H1 (cell line): ENCODE data around the gene NBPF6. TPM values are rescaled to one million over a fixed set of nuclear protein-coding genes. Genes with fewer than 3 reads are reported as not detected.

Source experiments
- CTCF ChIA-PET: fragments of 300-600 bp; sonication (Branson Sonifier 250); formaldehyde crosslinking; loops from one replicate; lab custom pipeline; 2021; ENCODE audit not compliant: partially characterized antibody; lab: Charles Lee
- POLR2A ChIA-PET: fragments of 300-600 bp; sonication (Branson Sonifier 250); formaldehyde crosslinking; loops from one replicate; lab custom pipeline; 2021; ENCODE audit warnings: inconsistent platforms; ENCODE audit not compliant: partially characterized antibody; lab: Charles Lee
- DNase-seq, 2 experiments: peaks; one replicate each; pipeline versions ENCODE4 v3.0.0 to v3.0.0-alpha.2; 2010 to 2022; ENCODE audit warnings: low spot score in 2 of 2, low read depth in 1 of 2, mixed read lengths in 1 of 2
- FAIRE-seq: peaks from 2 replicates; lab custom pipeline; 2011; peaks lifted over from hg19 to GRCh38; lab: Jason Lieb, UNC
- H2AFZ ChIP-seq: 2 replicates; pipeline ENCODE4 v1.8.1; 2012; ENCODE audit warnings: low read length, inconsistent platforms
- H2AK5ac ChIP-seq: 2 replicates; pipeline ENCODE4 v1.6.1; 2013; ENCODE audit warnings: low read depth, low read length
- H2BK120ac ChIP-seq: replicated peaks from 2 replicates; pipeline ENCODE3; 2013; ENCODE audit warnings: low read depth, low read length, inconsistent platforms
- H2BK12ac ChIP-seq: 2 replicates; pipeline ENCODE4 v1.6.1; 2013; ENCODE audit warnings: low read depth, low read length
- H2BK15ac ChIP-seq: 2 replicates; pipeline ENCODE4 v1.6.1; 2013; ENCODE audit warnings: low read length
- H2BK20ac ChIP-seq: 2 replicates; pipeline ENCODE4 v1.6.1; 2013; ENCODE audit warnings: low read length
- H2BK5ac ChIP-seq: 2 replicates; pipeline ENCODE4 v1.6.1; 2013; ENCODE audit warnings: low read depth, low read length
- H3K14ac ChIP-seq: 2 replicates; pipeline ENCODE4 v1.6.1; 2013; ENCODE audit warnings: inconsistent platforms; ENCODE audit not compliant: insufficient read length
- H3K18ac ChIP-seq: 2 replicates; pipeline ENCODE4 v1.6.1; 2013; ENCODE audit warnings: low read length; ENCODE audit errors: extremely low read depth
- H3K23ac ChIP-seq: 2 replicates; pipeline ENCODE4 v1.6.1; 2013; ENCODE audit warnings: inconsistent platforms; ENCODE audit not compliant: insufficient read length
- H3K23me2 ChIP-seq: 2 replicates; pipeline ENCODE4 v1.6.1; 2013; ENCODE audit warnings: low read depth, low read length
- H3K27ac ChIP-seq: 2 replicates; pipeline ENCODE4 v1.6.1; 2011; ENCODE audit warnings: low read depth, low read length, inconsistent platforms
- H3K27me3 ChIP-seq, 4 experiments: replicated peaks in 1 of 4; 1 replicate in 1 of 4; 2 replicates in 3 of 4; pipeline versions ENCODE4 v1.6.1 to v1.8.1; 2011 to 2013; ENCODE audit warnings: low read length in 3 of 4, mild to moderate bottlenecking in 3 of 4, inconsistent platforms in 2 of 4, mixed read lengths in 2 of 4, moderate library complexity in 1 of 4; ENCODE audit not compliant: control insufficient read depth in 3 of 4, insufficient read depth in 3 of 4; ENCODE audit errors: extremely low read depth in 1 of 4
- H3K36me3 ChIP-seq, 4 experiments: 2 replicates each; pipeline versions ENCODE4 v1.6.1 to v1.8.1; 2011 to 2013; ENCODE audit warnings: mild to moderate bottlenecking in 4 of 4, low read length in 3 of 4, moderate library complexity in 2 of 4, control low read depth in 1 of 4, inconsistent platforms in 1 of 4; ENCODE audit not compliant: insufficient read depth in 4 of 4, control insufficient read depth in 2 of 4
- H3K4ac ChIP-seq: replicated peaks from 2 replicates; pipeline ENCODE3; 2013; ENCODE audit warnings: low read length, low read depth, mixed read lengths, inconsistent platforms; ENCODE audit not compliant: insufficient read length
- H3K4me1 ChIP-seq, 4 experiments: replicated peaks in 1 of 4; 1 replicate in 1 of 4; 2 replicates in 3 of 4; pipeline versions ENCODE4 v1.6.1 to v1.8.1; 2011 to 2013; ENCODE audit warnings: low read length in 3 of 4, inconsistent platforms in 2 of 4, mixed read lengths in 1 of 4; ENCODE audit not compliant: insufficient read depth in 4 of 4, control insufficient read depth in 3 of 4
- H3K4me2 ChIP-seq, 2 experiments: 2 replicates each; pipeline versions ENCODE4 v1.6.1 to v1.8.1; 2011 to 2013; ENCODE audit warnings: low read depth in 2 of 2, low read length in 2 of 2, control low read depth in 1 of 2, inconsistent platforms in 1 of 2, mild to moderate bottlenecking in 1 of 2; ENCODE audit not compliant: insufficient read depth in 1 of 2
- H3K4me3 ChIP-seq, 4 experiments: fragments of 200-600, 300-600 bp in 1 of 4; sonication (generic), shearing (Covaris generic), sonication (Bioruptor Twin) in 1 of 4; 2 replicates each; pipeline versions ENCODE4 v1.5.1 to v1.8.1; 2011 to 2016; ENCODE audit warnings: low read length in 4 of 4, low read depth in 3 of 4, control low read depth in 2 of 4, inconsistent platforms in 2 of 4, mild to moderate bottlenecking in 2 of 4, mixed read lengths in 1 of 4, moderate library complexity in 1 of 4; ENCODE audit not compliant: insufficient read depth in 2 of 4; ENCODE audit errors: extremely low read depth in 1 of 4
- H3K56ac ChIP-seq: replicated peaks from 2 replicates; pipeline ENCODE3; 2013; ENCODE audit warnings: low read depth, mild to moderate bottlenecking, mixed read lengths, low read length, inconsistent platforms; ENCODE audit not compliant: insufficient read length
- H3K79me1 ChIP-seq: 2 replicates; pipeline ENCODE4 v1.6.1; 2013; ENCODE audit warnings: low read depth, low read length, control low read depth
- H3K79me2 ChIP-seq, 2 experiments: 2 replicates each; pipeline versions ENCODE4 v1.6.1 to v1.8.1; 2012 to 2013; ENCODE audit warnings: low read length in 2 of 2, mild to moderate bottlenecking in 2 of 2, inconsistent platforms in 1 of 2; ENCODE audit not compliant: insufficient read depth in 2 of 2, control insufficient read depth in 1 of 2
- H3K9ac ChIP-seq, 4 experiments: replicated peaks in 1 of 4; 1 replicate in 1 of 4; 2 replicates in 3 of 4; pipeline versions ENCODE4 v1.6.1 to v1.8.1; 2011 to 2013; ENCODE audit warnings: low read depth in 3 of 4, low read length in 3 of 4, control low read depth in 2 of 4, mild to moderate bottlenecking in 2 of 4, moderate library complexity in 2 of 4, inconsistent platforms in 1 of 4; ENCODE audit errors: extremely low read depth in 1 of 4
- H3K9me3 ChIP-seq, 2 experiments: 2 replicates each; pipeline versions ENCODE4 v1.6.1 to v1.8.1; 2012 to 2013; ENCODE audit warnings: mild to moderate bottlenecking in 2 of 2, moderate library complexity in 2 of 2, control low read depth in 1 of 2, inconsistent platforms in 1 of 2, low read depth in 1 of 2, low read length in 1 of 2, mixed read lengths in 1 of 2; ENCODE audit not compliant: insufficient read depth in 2 of 2
- H4K20me1 ChIP-seq, 2 experiments: replicated peaks in 1 of 2; 2 replicates each; pipeline versions ENCODE3 to v1.8.1; 2011 to 2013; ENCODE audit warnings: inconsistent platforms in 2 of 2, low read length in 2 of 2, mild to moderate bottlenecking in 1 of 2; ENCODE audit not compliant: insufficient read depth in 2 of 2, control insufficient read depth in 1 of 2
- H4K5ac ChIP-seq: 2 replicates; pipeline ENCODE4 v1.6.1; 2013; ENCODE audit warnings: low read length, low read depth, mixed read lengths, inconsistent platforms; ENCODE audit not compliant: insufficient read length
- H4K8ac ChIP-seq: 2 replicates; pipeline ENCODE4 v1.8.0; 2013; ENCODE audit warnings: mild to moderate bottlenecking, moderate library complexity, low read length, inconsistent platforms; ENCODE audit not compliant: insufficient read depth; ENCODE audit errors: extremely low read depth
- H4K91ac ChIP-seq: replicated peaks from 2 replicates; pipeline ENCODE3; 2013; ENCODE audit warnings: low read length, mixed read lengths, inconsistent platforms; ENCODE audit not compliant: insufficient read length
- ATF2 ChIP-seq: IDR thresholded peaks from 2 replicates; pipeline ENCODE4 v1.6.1; 2012; ENCODE audit warnings: low read length, inconsistent platforms
- CBX5 ChIP-seq: fragments of 300-800, 300-1000 bp; sonication (generic); IDR thresholded peaks from 2 replicates; pipeline ENCODE4 v1.7.1; 2016; ENCODE audit warnings: antibody characterized with exemption, low read length, low read depth
- E2F6 ChIP-seq: IDR thresholded peaks from 2 replicates; pipeline ENCODE4 v1.6.1; 2012; ENCODE audit warnings: inconsistent platforms
- SP2 ChIP-seq: IDR thresholded peaks from 2 replicates; pipeline ENCODE4 v1.6.1; 2012; ENCODE audit warnings: mild to moderate bottlenecking, low read length, inconsistent platforms
- ZNF274 ChIP-seq: IDR thresholded peaks from 2 replicates; pipeline ENCODE4 v1.7.0; 2012; ENCODE audit warnings: low read length, borderline replicate concordance; ENCODE audit errors: extremely low read depth
- WGBS, 2 experiments: shearing (Covaris generic) in 1 of 2; methylation state at CpG; one replicate each; pipeline versions ENCODE4 v1.1.6 to v1.1.7; 2013 to 2015; ENCODE audit warnings: low lambda C conversion rate in 2 of 2, mixed read lengths in 2 of 2, inconsistent platforms in 1 of 2, low coverage in 1 of 2, missing lambda C conversion rate in 1 of 2; ENCODE audit not compliant: insufficient replicate concordance in 2 of 2, insufficient coverage in 1 of 2, insufficient read length in 1 of 2; ENCODE audit errors: extremely low coverage in 1 of 2, missing lambda C conversion rate in 1 of 2; 5-methylcytosine and 5-hydroxymethylcytosine counted together
- polyA plus RNA-seq, 7 experiments: library from polyadenylated mRNA; depleted of rRNA in 3 of 7; stranded (reverse) in 5 of 7; unstranded in 2 of 7; fragments of >200 nt in 5 of 7; fragments of 200-250 nt in 2 of 7; gene quantifications; 1 replicate in 5 of 7; 2 replicates in 1 of 7; 4 replicates in 1 of 7; pipeline versions ENCODE4 v1.2.1 to v1.2.3, GENCODE V29; 2011 to 2013; ENCODE audit warnings: missing spikeins in 2 of 7, mixed read lengths in 2 of 7
- total RNA-seq: library from RNA; stranded (reverse); fragmentation: NEBNext Ultra II Directional; extraction: Animal tissue kit (Norgen Biotek cat#: 25700); gene quantifications from 2 replicates; pipeline ENCODE4 v1.2.1, GENCODE V29; 2021

Gene NBPF6
- total and polyA plus RNA-seq, 2 of the 8 experiments (the other 6 are each of a cell fraction or from before 2014, with no cell fraction given) = not detected

GRCh38 chr1:108502624-108503023 lies 52.5 kb downstream of the NBPF6 start:
- Histone ChIP-seq H4K20me1 (no peaks in the 10 kb centered on the region), H2AFZ (0 out of 2 replicates have a peak overlapping the region, but pooled peaks have one; percentile 3), H4K8ac (no peak overlapping the region)
- TF ChIP-seq CBX5 = no peak
- no peak for TF ChIP-seq ATF2
- no peak for TF ChIP-seq ZNF274
- TF ChIP-seq SP2 = no peak
- no peak for TF ChIP-seq E2F6

More at GRCh38 chr1:108502624-108503023, 52.5 kb downstream of the NBPF6 start:
- peak overlapping the region; percentile 63; the same call in 1 of the 2 replicates for H2BK12ac ChIP-seq
- H3K14ac ChIP-seq = no peak overlapping the region
- ChIA-PET CTCF (interaction anchor here (0.9 to 2.3 kb wide), 3 partner anchors 20 to 207 kb away, joined by 3 to 13 read pairs (median 3); partner anchors contain the start of gene EEIG2), POLR2A (interaction anchor here (1.2 kb wide), 1 partner anchor 58 kb away, joined by 3 read pairs; the partner anchor contains the start of gene EEIG2)
- no peaks in the 10 kb centered on the region for H3K36me3 ChIP-seq
- H3K9me3 ChIP-seq = no peaks in the 10 kb centered on the region
- no peaks in the 10 kb centered on the region for H3K79me2 ChIP-seq
- peaks cover 4% of the 10 kb centered on the region; the same call in 1 of the 2 replicates for H3K23me2 ChIP-seq
- H3K56ac ChIP-seq = no peak overlapping the region
- H3K4ac ChIP-seq = no peak overlapping the region
- peak overlapping the region; percentile 34; the same call in 1 of the 2 replicates for H2BK20ac ChIP-seq
- H3K79me1 ChIP-seq = no peaks in the 10 kb centered on the region
- no peak overlapping the region for H3K9ac ChIP-seq
- WGBS, 2 experiments = 80% methylated on average over 2 of the region's 2 CpGs; no CpG with 5 or more reads in 1 of the 2 experiments
- no peak overlapping the region for H3K23ac ChIP-seq
- H2BK120ac ChIP-seq = no peak overlapping the region
- no peak overlapping the region for H3K4me3 ChIP-seq
- peak overlapping the region; percentile 28; the same call in 1 of the 2 replicates for H2AK5ac ChIP-seq
- H3K4me2 ChIP-seq = no peak overlapping the region
- H3K18ac ChIP-seq = no peak overlapping the region
- H2BK5ac ChIP-seq = no peak overlapping the region; the same call in 1 of the 2 replicates
- peaks cover 0 to 7% (median 0%) of the 10 kb centered on the region in 4 experiments; a peak in 1 of 7 replicates for H3K4me1 ChIP-seq
- H4K91ac ChIP-seq = no peak overlapping the region
- no peak overlapping the region for H2BK15ac ChIP-seq
- H4K5ac ChIP-seq = no peak overlapping the region
- no peaks in the 10 kb centered on the region for H3K27me3 ChIP-seq
- no peak overlapping the region for H3K27ac ChIP-seq
- FAIRE-seq = no peak
- no peak for DNase-seq
